ENCODE measurements around the gene VMO1.

DNA sequence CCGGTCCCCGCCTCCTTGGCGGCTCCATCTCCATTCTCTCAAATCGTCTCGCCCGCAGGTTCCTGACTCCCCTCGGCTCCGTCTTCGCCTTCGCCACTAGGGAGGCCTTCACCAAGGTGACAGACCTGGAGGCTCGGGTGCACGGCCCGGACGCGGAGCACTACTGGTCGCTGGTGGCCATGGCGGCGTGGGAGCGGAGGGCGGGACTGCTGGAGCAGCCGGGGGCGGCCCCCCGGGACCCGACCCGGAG lies 3.5 kb upstream of the VMO1 start:
- TF ChIP-seq, protein P1, sequence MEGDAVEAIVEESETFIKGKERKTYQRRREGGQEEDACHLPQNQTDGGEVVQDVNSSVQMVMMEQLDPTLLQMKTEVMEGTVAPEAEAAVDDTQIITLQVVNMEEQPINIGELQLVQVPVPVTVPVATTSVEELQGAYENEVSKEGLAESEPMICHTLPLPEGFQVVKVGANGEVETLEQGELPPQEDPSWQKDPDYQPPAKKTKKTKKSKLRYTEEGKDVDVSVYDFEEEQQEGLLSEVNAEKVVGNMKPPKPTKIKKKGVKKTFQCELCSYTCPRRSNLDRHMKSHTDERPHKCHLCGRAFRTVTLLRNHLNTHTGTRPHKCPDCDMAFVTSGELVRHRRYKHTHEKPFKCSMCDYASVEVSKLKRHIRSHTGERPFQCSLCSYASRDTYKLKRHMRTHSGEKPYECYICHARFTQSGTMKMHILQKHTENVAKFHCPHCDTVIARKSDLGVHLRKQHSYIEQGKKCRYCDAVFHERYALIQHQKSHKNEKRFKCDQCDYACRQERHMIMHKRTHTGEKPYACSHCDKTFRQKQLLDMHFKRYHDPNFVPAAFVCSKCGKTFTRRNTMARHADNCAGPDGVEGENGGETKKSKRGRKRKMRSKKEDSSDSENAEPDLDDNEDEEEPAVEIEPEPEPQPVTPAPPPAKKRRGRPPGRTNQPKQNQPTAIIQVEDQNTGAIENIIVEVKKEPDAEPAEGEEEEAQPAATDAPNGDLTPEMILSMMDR (IDR thresholded peaks at IDR 0.05), result no peak
- TF ChIP-seq POLR2A (IDR thresholded peaks at IDR 0.05), result no peak

All from right lobe of liver (tissue), 4 donors.